HEK293T (cell line): Measurements from ENCODE around the gene ZNF544.
A peak's percentile ranks its signal among the peaks of the same experiment; 100 is the strongest.

Experiments used
- CTCF ChIA-PET: fragments of 350-600 bp; formaldehyde crosslinking; extraction: SDS; loops from one replicate; lab custom pipeline; 2021; ENCODE audit warnings: antibody characterized with exemption, inconsistent platforms; lab: Yijun Ruan, JAX
- POLR2A ChIA-PET: fragments of 350-600 bp; formaldehyde crosslinking; extraction: SDS; loops from one replicate; lab custom pipeline; 2020; ENCODE audit warnings: antibody characterized with exemption, inconsistent platforms; lab: Yijun Ruan, JAX
- DNase-seq: peaks from one replicate; pipeline ENCODE4 v3.0.0; 2012; ENCODE audit warnings: mixed read lengths; ENCODE audit errors: extremely low spot score
- ARNT ChIP-seq: fragments of 450-650 bp; IDR thresholded peaks from 2 replicates; pipeline ENCODE4 v1.6.1; 2017; ENCODE audit warnings: mild to moderate bottlenecking
- BHLHE40 ChIP-seq: fragments of 450-650 bp; IDR thresholded peaks from 2 replicates; pipeline ENCODE4 v1.6.1; 2016; ENCODE audit warnings: mild to moderate bottlenecking, moderate library complexity, borderline replicate concordance
- CTBP1 ChIP-seq: fragments of 450-650 bp; IDR thresholded peaks from 2 replicates; pipeline ENCODE4 v1.6.1; 2016; ENCODE audit warnings: borderline replicate concordance
- ELF4 ChIP-seq: fragments of 450-650 bp; IDR thresholded peaks from 2 replicates; pipeline ENCODE4 v1.6.1; 2017; ENCODE audit warnings: antibody characterized with exemption
- FOXA1 ChIP-seq: fragments of 450-650 bp; IDR thresholded peaks from 2 replicates; pipeline ENCODE4 v1.6.1; 2016; ENCODE audit warnings: mild to moderate bottlenecking
- FOXK2 ChIP-seq: fragments of 450-650 bp; IDR thresholded peaks from 2 replicates; pipeline ENCODE4 v1.6.1; 2016; ENCODE audit warnings: mild to moderate bottlenecking
- FOXM1 ChIP-seq: fragments of 450-650 bp; IDR thresholded peaks from 2 replicates; pipeline ENCODE4 v1.6.1; 2017; ENCODE audit warnings: mild to moderate bottlenecking, borderline replicate concordance
- HDGF ChIP-seq: fragments of 450-650 bp; IDR thresholded peaks from 2 replicates; pipeline ENCODE4 v1.6.1; 2017; ENCODE audit warnings: antibody characterized with exemption, borderline replicate concordance
- L3MBTL2 ChIP-seq: fragments of 450-650 bp; conservative IDR thresholded peaks from 2 replicates; pipeline ENCODE4 v1.6.1; 2016; ENCODE audit warnings: mild to moderate bottlenecking
- LEF1 ChIP-seq: fragments of 450-650 bp; IDR thresholded peaks from 2 replicates; pipeline ENCODE4 v1.6.1; 2017; ENCODE audit warnings: mild to moderate bottlenecking, borderline replicate concordance
- NFRKB ChIP-seq: fragments of 450-650 bp; IDR thresholded peaks from 2 replicates; pipeline ENCODE4 v1.6.1; 2016; ENCODE audit warnings: mild to moderate bottlenecking, moderate library complexity
- PKNOX1 ChIP-seq: fragments of 450-650 bp; IDR thresholded peaks from 2 replicates; pipeline ENCODE4 v1.6.1; 2016
- SP1 ChIP-seq: fragments of 450-650 bp; IDR thresholded peaks from 2 replicates; pipeline ENCODE4 v1.6.1; 2017
- SUZ12 ChIP-seq: fragments of 450-650 bp; IDR thresholded peaks from 2 replicates; pipeline ENCODE4 v1.6.1; 2016; ENCODE audit warnings: mild to moderate bottlenecking
- TARDBP ChIP-seq: fragments of 450-650 bp; IDR thresholded peaks from 2 replicates; pipeline ENCODE4 v1.6.1; 2016
- ZNF384 ChIP-seq: fragments of 450-650 bp; IDR thresholded peaks from 2 replicates; pipeline ENCODE4 v1.6.1; 2016

The ZNF544 gene

GRCh38 chr19:58296104-58296503 is 67.4 kb downstream of the ZNF544 start:
- CTCF ChIA-PET: no interaction called here
- no peak for TF ChIP-seq NFRKB
- no peak for TF ChIP-seq LEF1
- TF ChIP-seq FOXK2: no peak
- no peak for TF ChIP-seq ARNT
- TF ChIP-seq SP1: no peak
- TF ChIP-seq CTBP1: no peak
- TF ChIP-seq HDGF: no peak
- no peak for DNase-seq
- POLR2A ChIA-PET: no interaction called here

- CTCF ChIA-PET: no interaction called here
- no peak for TF ChIP-seq NFRKB
- no peak for TF ChIP-seq ELF4
- no peak for TF ChIP-seq FOXK2
- no peak for TF ChIP-seq HDGF
- no peak for TF ChIP-seq BHLHE40
- TF ChIP-seq FOXA1: no peak
- no peak for TF ChIP-seq CTBP1
- no peak for TF ChIP-seq SP1
- no peak for TF ChIP-seq L3MBTL2
- no peak for TF ChIP-seq ARNT
- no peak for TF ChIP-seq SUZ12
- TF ChIP-seq FOXM1: no peak
- TF ChIP-seq PKNOX1: no peak
- POLR2A ChIA-PET: no interaction called here
- DNase-seq: no peak
Observed at GRCh38 chr19:58300620-58301019, 71.9 kb downstream of the ZNF544 start.

- ChIA-PET CTCF (interaction anchor here (0.6 kb wide), 1 partner anchor 92 kb away, joined by 3 read pairs; no protein-coding TSS in a partner anchor), POLR2A (interaction anchor here (0.8 to 1.2 kb wide), 2 partner anchors 59 to 75 kb away, joined by 3 to 4 read pairs; partner anchors contain the start of gene ZNF497)
- TF ChIP-seq SP1 (no peak), BHLHE40 (no peak), FOXK2 (no peak), NFRKB (no peak), PKNOX1 (no peak), TARDBP (no peak), ARNT (no peak), FOXA1 (no peak), HDGF (no peak), ELF4 (no peak), LEF1 (no peak), FOXM1 (no peak), SUZ12 (no peak), CTBP1 (no peak), L3MBTL2 (no peak), ZNF384 (no peak)
- DNase-seq: no peak
Observed at GRCh38 chr19:58304255-58304654, 75.5 kb downstream of the ZNF544 start.

GRCh38 chr19:58304748-58305064 is 76.0 kb downstream of the ZNF544 start:
- DNase-seq: no peak
- TF ChIP-seq FOXM1 (no peak), HDGF (no peak), LEF1 (no peak), ZNF384 (no peak), L3MBTL2 (no peak), SUZ12 (no peak), FOXA1 (no peak), PKNOX1 (no peak), BHLHE40 (no peak), NFRKB (no peak), FOXK2 (no peak), SP1 (no peak), ELF4 (no peak), ARNT (no peak)
- ChIA-PET POLR2A (interaction anchor here (0.6 to 1.2 kb wide), 3 partner anchors 14 to 76 kb away, joined by 3 to 4 read pairs (median 3); partner anchors contain the start of gene ZNF497), CTCF (no interaction called here)

- peak; percentile 96 for DNase-seq
- TF ChIP-seq NFRKB (no peak), SP1 (no peak), ELF4 (peak; percentile 97), SUZ12 (peak; percentile 90), CTBP1 (peak; percentile 34; the same call in 1 of the 2 replicates), L3MBTL2 (peak; percentile 63)
- POLR2A ChIA-PET: interaction anchor here (0.6 to 1.5 kb wide), 4 partner anchors 14 to 122 kb away, joined by 3 to 4 read pairs (median 4); partner anchors contain the start of genes ZNF274, ZNF497 and ZSCAN22
- CTCF ChIA-PET: no interaction called here
Observed at GRCh38 chr19:58305065-58305931, 76.6 kb downstream of the ZNF544 start, which contains the start of gene ERVK3-1. Gene ERVK3-1, plus strand, starts transcription at chr19:58305377. Its CDS starts 6,792 bp downstream, at chr19:58312169.
